Loucy (cell line): Measurements from ENCODE around the gene SERPINB12.

Source experiments
- EZH2phosphoT487 ChIP-seq: fragments of 200-600 bp; IDR thresholded peaks from 2 replicates; pipeline ENCODE4 v1.6.1; 2018; ENCODE audit warnings: antibody characterized with exemption, mild to moderate bottlenecking, moderate library complexity, borderline replicate concordance
- TF ChIP-seq, protein P1 (sequence below): fragments of 200-600 bp; sonication (generic); conservative IDR thresholded peaks from 2 replicates; pipeline ENCODE4 v1.5.1; 2014; ENCODE audit warnings: mild to moderate bottlenecking, antibody characterized with exemption, low read length

DNA sequence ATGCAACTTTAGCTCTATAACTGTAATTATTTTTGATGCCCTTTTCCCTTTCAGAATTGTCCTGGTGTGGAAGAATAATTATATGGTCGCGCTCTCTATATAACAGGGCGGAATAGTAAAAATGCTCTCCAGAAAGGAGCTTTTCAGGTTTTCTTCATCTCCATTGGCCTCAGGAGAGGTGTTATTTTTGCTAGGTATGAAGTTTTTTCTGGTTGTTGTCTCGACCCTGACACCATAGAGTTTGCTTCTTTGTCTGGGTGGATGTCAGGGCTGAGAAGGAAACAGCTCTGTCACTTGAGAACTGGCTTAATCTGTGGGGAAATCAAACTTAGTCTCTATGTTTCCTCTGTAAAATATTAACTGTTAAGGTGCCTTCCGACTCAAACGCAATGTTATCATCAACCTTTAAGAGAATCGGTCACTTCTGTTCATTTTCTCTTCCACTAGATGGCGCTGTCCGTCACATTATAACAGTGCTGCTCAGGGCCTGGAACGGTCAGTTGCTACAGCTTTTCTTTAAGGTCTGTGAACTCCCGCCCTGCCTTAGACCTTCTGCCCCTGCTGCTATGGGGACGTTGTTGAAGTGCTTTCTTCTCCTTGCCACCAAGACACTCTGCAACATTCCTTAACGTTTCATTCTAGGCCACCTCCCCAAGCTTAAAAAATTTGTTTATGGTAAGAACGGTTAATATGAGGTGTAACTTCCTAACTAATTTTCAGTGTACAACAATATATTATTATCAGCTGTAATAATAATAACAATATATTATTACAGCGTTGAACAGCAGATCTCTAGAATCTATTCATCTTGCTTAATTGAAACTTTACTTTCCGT lies 23.8 kb upstream of the SERPINB12 start:
- TF ChIP-seq, protein P1, sequence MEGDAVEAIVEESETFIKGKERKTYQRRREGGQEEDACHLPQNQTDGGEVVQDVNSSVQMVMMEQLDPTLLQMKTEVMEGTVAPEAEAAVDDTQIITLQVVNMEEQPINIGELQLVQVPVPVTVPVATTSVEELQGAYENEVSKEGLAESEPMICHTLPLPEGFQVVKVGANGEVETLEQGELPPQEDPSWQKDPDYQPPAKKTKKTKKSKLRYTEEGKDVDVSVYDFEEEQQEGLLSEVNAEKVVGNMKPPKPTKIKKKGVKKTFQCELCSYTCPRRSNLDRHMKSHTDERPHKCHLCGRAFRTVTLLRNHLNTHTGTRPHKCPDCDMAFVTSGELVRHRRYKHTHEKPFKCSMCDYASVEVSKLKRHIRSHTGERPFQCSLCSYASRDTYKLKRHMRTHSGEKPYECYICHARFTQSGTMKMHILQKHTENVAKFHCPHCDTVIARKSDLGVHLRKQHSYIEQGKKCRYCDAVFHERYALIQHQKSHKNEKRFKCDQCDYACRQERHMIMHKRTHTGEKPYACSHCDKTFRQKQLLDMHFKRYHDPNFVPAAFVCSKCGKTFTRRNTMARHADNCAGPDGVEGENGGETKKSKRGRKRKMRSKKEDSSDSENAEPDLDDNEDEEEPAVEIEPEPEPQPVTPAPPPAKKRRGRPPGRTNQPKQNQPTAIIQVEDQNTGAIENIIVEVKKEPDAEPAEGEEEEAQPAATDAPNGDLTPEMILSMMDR: peak; percentile 77
- no peak for TF ChIP-seq EZH2phosphoT487
